GM19467 (cell line): ENCODE data around the gene NADK2.
"Not testable (repeated sequence)": the region's sequence is repeated elsewhere in the genome, so short reads cannot be mapped to it uniquely, and the experiment has no call there.

ENCODE experiments used
- ATAC-seq: cut with Tn5 transposase; IDR thresholded peaks from one replicate; pipeline ENCODE4 v1.9.1; 2021; ENCODE audit warnings: mild to moderate bottlenecking, moderate library complexity; ENCODE audit not compliant: unreplicated experiment

The NADK2 gene

GRCh38 chr5:36208786-36209185 is 32.9 kb downstream of the NADK2 start:
- no peak for ATAC-seq

GRCh38 chr5:36206913-36207312 is 34.8 kb downstream of the NADK2 start:
- ATAC-seq, result no peak

GRCh38 chr5:36205329-36205728 is 36.4 kb downstream of the NADK2 start:
- ATAC-seq, result no peak

- ATAC-seq, result no peak
Observed at GRCh38 chr5:36202521-36202961, 39.2 kb downstream of the NADK2 start.

GRCh38 chr5:36200513-36200912 is 41.2 kb downstream of the NADK2 start:
- no peak for ATAC-seq

- ATAC-seq, result no peak
Observed at GRCh38 chr5:36199620-36200019, 42.1 kb downstream of the NADK2 start.

- ATAC-seq, result not testable (repeated sequence)
Observed at GRCh38 chr5:36198783-36199182, 42.9 kb downstream of the NADK2 start.

- ATAC-seq, result no peak
Observed at GRCh38 chr5:36198281-36198680, 43.4 kb downstream of the NADK2 start.

GRCh38 chr5:36193746-36194145 is 48.0 kb downstream of the NADK2 start:
- no peak for ATAC-seq

GRCh38 chr5:36184408-36184807 is 57.3 kb downstream of the NADK2 start:
- not testable (repeated sequence) for ATAC-seq

- no peak for ATAC-seq
Observed at GRCh38 chr5:36181774-36182173, 60.0 kb downstream of the NADK2 start.

GRCh38 chr5:36180556-36181350 is 61.0 kb downstream of the NADK2 start:
- no peak for ATAC-seq

GRCh38 chr5:36179950-36180349 is 61.8 kb downstream of the NADK2 start:
- no peak for ATAC-seq

GRCh38 chr5:36178524-36178890 is 63.2 kb downstream of the NADK2 start:
- ATAC-seq, result no peak

- no peak for ATAC-seq
Observed at GRCh38 chr5:36177715-36178523, 63.8 kb downstream of the NADK2 start.

GRCh38 chr5:36177154-36177553 is 64.6 kb downstream of the NADK2 start:
- peak; percentile 95 for ATAC-seq

GRCh38 chr5:36175043-36175442 is 66.7 kb downstream of the NADK2 start:
- no peak for ATAC-seq

GRCh38 chr5:36174119-36174518 is 67.6 kb downstream of the NADK2 start:
- no peak for ATAC-seq

- no peak for ATAC-seq
Observed at GRCh38 chr5:36173426-36173825, 68.3 kb downstream of the NADK2 start.

- ATAC-seq, result no peak
Observed at GRCh38 chr5:36172599-36172998, 69.1 kb downstream of the NADK2 start.

- ATAC-seq, result no peak
Observed at GRCh38 chr5:36170832-36171424, 70.8 kb downstream of the NADK2 start.

- ATAC-seq, result no peak
Observed at GRCh38 chr5:36168737-36169136, 73.0 kb downstream of the NADK2 start.
